ENCODE results near the gene NODAL. TPM values are rescaled to one million over a fixed set of nuclear protein-coding genes. Genes with fewer than 3 reads are reported as not detected.
"Not testable (repeated sequence)": the region's sequence is repeated elsewhere in the genome, so short reads cannot be mapped to it uniquely, and the experiment has no call there.

Gene NODAL
- total RNA-seq: not detected

DNA sequence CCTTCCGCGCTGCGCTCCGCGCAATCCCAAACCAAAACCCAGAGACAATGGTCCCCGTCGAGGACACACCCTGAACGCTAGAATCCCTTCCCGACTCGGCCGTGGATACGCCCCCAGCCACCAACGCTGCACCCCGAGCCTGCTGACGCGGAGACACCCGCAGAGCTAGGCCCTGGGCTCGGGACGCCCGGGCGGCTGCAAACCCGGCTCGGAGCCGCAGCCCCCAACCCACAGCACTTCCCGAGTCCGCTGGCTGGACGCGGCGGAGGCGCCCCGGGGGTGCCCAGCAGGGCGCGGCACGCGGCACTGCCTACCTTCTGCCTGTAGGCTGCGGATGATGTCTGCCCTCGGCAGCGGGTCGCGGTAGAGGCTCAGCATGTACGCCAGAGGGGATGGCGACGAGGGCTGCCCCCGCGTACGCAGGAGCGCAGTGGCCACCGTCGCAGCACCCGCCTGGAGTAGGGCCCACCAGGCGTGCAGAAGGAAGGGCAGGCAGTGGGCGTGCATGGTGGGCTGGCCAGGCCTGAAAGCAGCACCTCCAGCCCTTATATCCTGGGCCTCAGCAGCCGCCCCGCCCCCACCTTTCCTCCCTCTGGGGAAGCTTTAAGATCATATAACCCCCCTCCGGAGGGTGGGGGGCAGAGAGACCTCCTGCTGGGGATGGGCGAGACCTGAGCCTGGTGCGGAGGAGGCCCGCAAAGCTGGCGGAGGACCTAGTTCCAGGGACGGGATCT, at the start of gene NODAL:
Gene NODAL, minus strand, starts transcription at position 521 of the 734 bp plus-strand sequence. Its CDS starts 14 bp downstream, at position 507.
- peaks cover 9% of the 10 kb centered on the region for H3K4me1 Mint-ChIP-seq (ENCODE audit: low read depth)
- H3K4me3 Mint-ChIP-seq: peak within 1 kb of the TSS; percentile 40
- H3K9me3 Mint-ChIP-seq (ENCODE audit: insufficient read depth): no peaks in the 10 kb centered on the region
- ChIA-PET POLR2A (interaction anchor here (1.2 kb wide), 1 partner anchor 10 kb away, joined by 3 read pairs; no protein-coding TSS in a partner anchor), CTCF (interaction anchor here (1.5 kb wide), 1 partner anchor 35 kb away, joined by 4 read pairs; no protein-coding TSS in a partner anchor)
- H3K27me3 Mint-ChIP-seq (ENCODE audit: low read depth): peaks cover 60% of the 10 kb centered on the region
- H3K36me3 Mint-ChIP-seq (ENCODE audit: low read depth): no peaks in the 10 kb centered on the region
- ATAC-seq: peak; percentile 50
- no peak for DNase-seq
- H3K27ac Mint-ChIP-seq: no peak within 1 kb of the TSS

DNA sequence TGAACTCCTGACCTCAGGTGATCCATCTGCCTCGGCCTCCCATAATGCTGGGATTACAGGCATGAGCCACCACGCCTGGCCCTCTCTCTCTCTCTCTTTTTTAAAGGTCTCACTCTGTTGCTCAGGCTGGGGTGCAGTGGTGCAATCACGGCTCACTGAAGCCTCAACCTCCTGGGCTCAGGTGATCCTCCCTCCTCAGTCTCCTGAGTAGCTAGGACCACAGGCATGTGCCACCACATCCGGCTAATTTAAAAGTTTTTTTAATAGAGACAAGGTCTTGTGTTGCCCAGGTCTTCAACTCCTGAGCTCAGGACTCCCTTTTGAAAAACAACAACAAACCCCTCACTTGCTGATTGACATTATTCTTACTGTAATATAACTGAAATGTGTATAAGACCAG, 48.7 kb upstream of the NODAL start:
- H3K4me3 Mint-ChIP-seq: no peak overlapping the region
- H3K36me3 Mint-ChIP-seq (ENCODE audit: low read depth): peaks cover 4% of the 10 kb centered on the region
- no peak for DNase-seq
- ChIA-PET CTCF (no interaction called here), POLR2A (no interaction called here)
- no peaks in the 10 kb centered on the region for H3K9me3 Mint-ChIP-seq (ENCODE audit: insufficient read depth)
- ATAC-seq: no peak
- no peaks in the 10 kb centered on the region for H3K27me3 Mint-ChIP-seq (ENCODE audit: low read depth)
- H3K27ac Mint-ChIP-seq: no peak overlapping the region
- peaks cover 31% of the 10 kb centered on the region for H3K4me1 Mint-ChIP-seq (ENCODE audit: low read depth)

DNA sequence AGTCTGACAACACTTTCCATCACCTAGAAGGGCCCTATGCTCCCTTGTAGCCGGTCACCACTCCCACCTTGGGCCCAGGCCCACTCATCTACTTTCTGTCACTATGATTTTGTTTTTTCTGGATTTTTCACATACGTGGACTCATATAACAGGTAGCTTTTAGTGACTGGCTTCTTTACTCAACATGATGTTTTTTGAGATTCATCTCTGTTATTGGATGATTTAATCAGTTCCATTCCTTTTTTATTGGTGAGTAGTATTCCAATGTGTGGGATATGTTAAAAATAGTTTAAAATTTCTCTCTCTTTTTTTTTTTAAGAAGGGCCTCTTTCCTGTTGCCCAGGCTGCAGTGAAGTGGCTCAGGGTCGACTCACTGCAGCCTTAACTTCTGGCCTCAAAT, 46.3 kb upstream of the NODAL start:
- H3K4me3 Mint-ChIP-seq: no peak overlapping the region
- no peaks in the 10 kb centered on the region for H3K27me3 Mint-ChIP-seq (ENCODE audit: low read depth)
- ATAC-seq (no peak), DNase-seq (no peak)
- ChIA-PET POLR2A (interaction anchor here (0.8 kb wide), 1 partner anchor 9 kb away, joined by 3 read pairs; no protein-coding TSS in a partner anchor), CTCF (no interaction called here)
- H3K9me3 Mint-ChIP-seq (ENCODE audit: insufficient read depth): no peaks in the 10 kb centered on the region
- peaks cover 6% of the 10 kb centered on the region for H3K36me3 Mint-ChIP-seq (ENCODE audit: low read depth)
- no peak overlapping the region for H3K27ac Mint-ChIP-seq
- peaks cover 13% of the 10 kb centered on the region for H3K4me1 Mint-ChIP-seq (ENCODE audit: low read depth)

DNA sequence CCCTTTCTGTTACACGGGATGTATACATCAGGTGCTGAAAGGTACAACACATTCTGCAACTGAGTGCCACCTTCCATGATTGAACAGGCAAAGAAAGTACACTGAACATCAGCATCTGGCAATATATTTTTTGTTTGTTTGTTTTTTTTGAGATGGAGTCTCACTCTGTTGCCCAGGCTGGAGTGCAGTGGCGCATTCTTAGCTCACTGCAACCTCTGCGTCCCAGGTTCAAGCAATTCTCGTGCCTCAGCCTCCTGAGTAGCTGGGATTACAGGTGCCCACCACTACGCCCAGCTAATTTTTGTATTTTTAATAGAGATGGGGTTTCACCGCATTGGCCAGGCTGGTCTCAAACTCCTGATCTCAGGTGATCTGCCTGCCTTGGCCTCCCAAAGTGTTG, 42.4 kb upstream of the NODAL start:
- H3K9me3 Mint-ChIP-seq (ENCODE audit: insufficient read depth); DNase-seq; POLR2A ChIA-PET; H3K36me3 Mint-ChIP-seq (ENCODE audit: low read depth); H3K4me3 Mint-ChIP-seq; H3K27me3 Mint-ChIP-seq (ENCODE audit: low read depth); H3K27ac Mint-ChIP-seq; ATAC-seq; CTCF ChIA-PET: not testable (repeated sequence)
- peaks cover 38% of the 10 kb centered on the region for H3K4me1 Mint-ChIP-seq (ENCODE audit: low read depth)

DNA sequence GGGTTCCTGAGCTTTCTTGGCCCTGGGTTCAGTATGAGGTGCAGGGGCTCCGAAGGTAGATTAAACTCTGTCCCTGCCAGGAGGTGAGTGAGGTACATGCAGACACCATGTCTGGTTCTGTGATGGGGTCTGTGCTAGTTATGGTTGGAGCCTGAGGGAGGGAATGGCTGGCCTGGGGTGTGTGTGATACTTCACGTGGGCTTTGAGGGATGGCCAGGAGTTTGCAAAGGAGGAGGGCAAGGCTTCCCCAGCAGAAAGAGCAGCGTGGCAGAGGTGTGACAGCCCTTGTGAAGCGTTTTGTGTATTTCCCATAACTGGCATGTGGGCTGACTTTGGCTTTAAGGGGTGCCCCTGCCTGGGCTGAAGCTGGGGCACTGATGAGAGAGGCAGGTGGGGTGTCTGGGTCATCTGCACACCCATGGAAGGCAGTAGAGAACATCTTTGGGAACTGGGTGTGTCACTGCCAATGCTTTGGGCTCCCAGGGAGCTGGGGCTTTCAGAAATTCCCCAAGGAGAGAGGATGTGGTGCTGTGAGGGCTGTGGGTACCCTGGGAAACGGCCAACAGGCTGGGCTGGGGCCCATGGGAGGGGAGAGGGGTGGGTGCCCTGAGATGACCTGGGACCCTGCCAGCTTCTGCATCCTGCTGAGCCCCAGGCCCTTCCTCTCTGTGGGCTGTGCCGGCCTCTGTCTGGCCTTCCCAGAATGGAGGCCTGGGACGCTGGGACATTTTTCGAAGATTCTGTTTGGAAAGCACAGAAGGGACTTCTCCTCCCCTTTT, 41.7 kb upstream of the NODAL start:
- no peak overlapping the region for H3K4me3 Mint-ChIP-seq
- ChIA-PET POLR2A (no interaction called here), CTCF (no interaction called here)
- no peaks in the 10 kb centered on the region for H3K9me3 Mint-ChIP-seq (ENCODE audit: insufficient read depth)
- no peaks in the 10 kb centered on the region for H3K27me3 Mint-ChIP-seq (ENCODE audit: low read depth)
- no peak for ATAC-seq
- no peak for DNase-seq
- H3K27ac Mint-ChIP-seq: no peak overlapping the region
- H3K36me3 Mint-ChIP-seq (ENCODE audit: low read depth): peaks cover 6% of the 10 kb centered on the region
- H3K4me1 Mint-ChIP-seq (ENCODE audit: low read depth): peaks cover 38% of the 10 kb centered on the region

DNA sequence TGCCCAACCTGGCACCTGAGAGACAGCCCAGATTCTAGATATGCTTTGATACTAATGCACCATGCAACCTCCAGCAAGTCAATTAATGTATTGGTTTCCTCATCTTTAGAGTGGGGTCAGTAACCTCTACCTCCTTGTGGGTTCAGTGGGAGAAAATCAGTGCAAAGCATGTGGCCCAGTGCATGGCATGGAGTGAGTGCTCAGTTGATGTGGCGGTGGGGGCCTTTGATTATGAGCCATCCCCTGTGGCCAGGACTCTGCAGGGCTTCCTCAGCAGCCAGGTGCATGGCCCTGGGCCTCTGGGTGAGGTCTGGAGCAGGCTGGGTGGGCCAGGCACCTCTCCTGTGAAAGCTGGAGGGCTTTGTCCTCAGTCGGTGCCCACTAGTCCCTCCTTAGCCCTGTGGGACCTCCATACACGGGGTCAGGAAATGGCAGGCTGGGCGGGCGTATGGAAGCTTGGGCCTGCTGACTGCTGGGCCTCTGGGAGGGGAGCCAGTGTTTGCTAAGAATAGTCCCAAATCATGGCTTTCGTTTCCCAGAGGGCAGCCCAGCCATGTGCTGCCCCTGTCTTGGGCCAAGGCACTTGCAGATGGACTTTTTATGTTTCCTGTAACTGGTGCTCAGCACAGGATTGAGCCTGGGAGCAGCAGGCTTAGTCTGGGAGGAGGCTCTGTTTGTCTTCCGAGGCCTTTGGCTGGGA, 40.5 kb upstream of the NODAL start:
- H3K9me3 Mint-ChIP-seq (ENCODE audit: insufficient read depth): no peaks in the 10 kb centered on the region
- CTCF ChIA-PET: interaction anchor here (1.7 kb wide), 1 partner anchor 12 kb away, joined by 5 read pairs; no protein-coding TSS in a partner anchor
- DNase-seq (no peak), ATAC-seq (no peak)
- POLR2A ChIA-PET: no interaction called here
- H3K27me3 Mint-ChIP-seq (ENCODE audit: low read depth): peaks cover 7% of the 10 kb centered on the region
- peaks cover 50% of the 10 kb centered on the region for H3K4me1 Mint-ChIP-seq (ENCODE audit: low read depth)
- H3K4me3 Mint-ChIP-seq: no peak overlapping the region
- peak overlapping the region; percentile 34 for H3K27ac Mint-ChIP-seq
- H3K36me3 Mint-ChIP-seq (ENCODE audit: low read depth): peaks cover 6% of the 10 kb centered on the region

GRCh38 chr10:70481105-70481504, 39.6 kb upstream of the NODAL start:
- ATAC-seq: no peak

DNA sequence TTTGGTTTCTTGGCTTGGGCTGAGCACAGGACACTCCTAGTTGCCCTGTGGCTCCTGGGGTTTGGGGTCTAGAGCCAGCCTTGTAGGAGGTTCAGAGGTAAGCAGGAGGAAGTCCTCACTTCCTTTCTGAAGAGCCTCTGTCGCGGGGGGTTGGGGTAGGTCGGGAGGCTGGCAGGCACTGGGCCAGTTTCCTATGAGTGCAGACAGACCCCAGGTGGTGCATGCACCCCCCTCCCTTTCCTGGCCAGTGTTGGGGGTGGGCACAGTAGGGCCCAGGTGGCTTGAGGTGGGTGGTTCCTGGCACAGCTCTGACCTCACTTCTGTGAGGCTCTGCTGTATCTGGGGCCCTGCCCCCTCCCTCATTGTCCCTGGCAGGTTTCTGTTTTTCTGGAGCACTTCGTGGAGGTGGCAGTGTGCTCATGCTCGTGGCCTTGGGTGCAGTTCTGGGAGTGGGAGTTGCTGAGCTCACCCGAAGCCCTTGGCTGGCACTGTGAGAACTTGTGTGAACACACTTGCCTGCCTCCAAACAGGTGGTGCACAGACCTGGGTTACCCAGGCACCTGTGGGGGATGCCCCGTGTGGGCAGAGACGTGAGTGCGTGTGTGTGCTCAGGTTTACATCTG, 38.9 kb upstream of the NODAL start:
- DNase-seq (peak; percentile 68), ATAC-seq (peak; percentile 42)
- Mint-ChIP-seq H3K4me1 (ENCODE audit: low read depth) (peaks cover 61% of the 10 kb centered on the region), H3K27me3 (ENCODE audit: low read depth) (peaks cover 18% of the 10 kb centered on the region), H3K36me3 (ENCODE audit: low read depth) (peaks cover 2% of the 10 kb centered on the region), H3K27ac (peak overlapping the region; percentile 69), H3K9me3 (ENCODE audit: insufficient read depth) (no peaks in the 10 kb centered on the region), H3K4me3 (peak overlapping the region; percentile 71)
- ChIA-PET CTCF (interaction anchor here (0.9 to 1.7 kb wide), 3 partner anchors 14 to 50 kb away, joined by 3 to 5 read pairs (median 4); no protein-coding TSS in a partner anchor), POLR2A (no interaction called here)

More at GRCh38 chr10:70481105-70481504, 39.6 kb upstream of the NODAL start:
- H3K27me3 Mint-ChIP-seq (ENCODE audit: low read depth): peaks cover 14% of the 10 kb centered on the region
- H3K36me3 Mint-ChIP-seq (ENCODE audit: low read depth): peaks cover 6% of the 10 kb centered on the region
- peaks cover 59% of the 10 kb centered on the region for H3K4me1 Mint-ChIP-seq (ENCODE audit: low read depth)
- H3K4me3 Mint-ChIP-seq: no peak overlapping the region
- CTCF ChIA-PET: interaction anchor here (1.2 to 1.7 kb wide), 2 partner anchors 13 to 20 kb away, joined by 4 to 5 read pairs; no protein-coding TSS in a partner anchor
- no peaks in the 10 kb centered on the region for H3K9me3 Mint-ChIP-seq (ENCODE audit: insufficient read depth)
- peak overlapping the region; percentile 69 for H3K27ac Mint-ChIP-seq
- POLR2A ChIA-PET: no interaction called here
- DNase-seq: no peak

- Mint-ChIP-seq H3K27me3 (ENCODE audit: low read depth) (peaks cover 22% of the 10 kb centered on the region), H3K4me1 (ENCODE audit: low read depth) (peaks cover 61% of the 10 kb centered on the region), H3K36me3 (ENCODE audit: low read depth) (peaks cover 2% of the 10 kb centered on the region), H3K27ac (peak overlapping the region; percentile 69), H3K4me3 (peak overlapping the region; percentile 71), H3K9me3 (ENCODE audit: insufficient read depth) (no peaks in the 10 kb centered on the region)
- CTCF ChIA-PET: interaction anchor here (0.9 to 1.7 kb wide), 3 partner anchors 14 to 50 kb away, joined by 3 to 5 read pairs (median 4); no protein-coding TSS in a partner anchor
- POLR2A ChIA-PET: interaction anchor here (1.0 kb wide), 1 partner anchor 8 kb away, joined by 3 read pairs; no protein-coding TSS in a partner anchor
- DNase-seq: no peak
- no peak for ATAC-seq
Measured at GRCh38 chr10:70479626-70480238, 38.3 kb upstream of the NODAL start.

GRCh38 chr10:70479165-70479581, 37.7 kb upstream of the NODAL start:
- H3K27me3 Mint-ChIP-seq (ENCODE audit: low read depth): peaks cover 28% of the 10 kb centered on the region
- ATAC-seq (no peak), DNase-seq (no peak)
- H3K27ac Mint-ChIP-seq: peak overlapping the region; percentile 54
- H3K9me3 Mint-ChIP-seq (ENCODE audit: insufficient read depth): no peaks in the 10 kb centered on the region
- H3K4me3 Mint-ChIP-seq: peak overlapping the region; percentile 71
- ChIA-PET POLR2A (interaction anchor here (1.0 kb wide), 1 partner anchor 9 kb away, joined by 3 read pairs; no protein-coding TSS in a partner anchor), CTCF (no interaction called here)
- H3K36me3 Mint-ChIP-seq (ENCODE audit: low read depth): peaks cover 2% of the 10 kb centered on the region
- H3K4me1 Mint-ChIP-seq (ENCODE audit: low read depth): peaks cover 61% of the 10 kb centered on the region

Measured in activated CD8-positive, alpha-beta T cell treated with anti-CD3 and anti-CD28 coated beads, Interleukin-2, amount 10 ng/mL, durations not matched to agents 7 days and 5 days (primary cell).